Skeletal muscle cell (primary cell): ENCODE data around the gene KLK11.
"Not testable (repeated sequence)": the region's sequence is repeated elsewhere in the genome, so short reads cannot be mapped to it uniquely, and the experiment has no call there.

ENCODE experiments used
- DNase-seq: peaks from one replicate; pipeline ENCODE4 v3.0.0-alpha.2; 2010; ENCODE audit warnings: low read depth
- H3K4me3 ChIP-seq: 2 replicates; pipeline ENCODE4 v1.5.1; 2011; ENCODE audit warnings: low read depth, mild to moderate bottlenecking, control low read depth, low read length, moderate library complexity

KLK11 gene

GRCh38 chr19:51010066-51010795 is 16.2 kb downstream of the KLK11 start:
- no peak for DNase-seq
- H3K4me3 ChIP-seq = no peak overlapping the region

- DNase-seq = no peak
- no peak overlapping the region for H3K4me3 ChIP-seq
Measured at GRCh38 chr19:51009061-51009891, 17.1 kb downstream of the KLK11 start.

DNA sequence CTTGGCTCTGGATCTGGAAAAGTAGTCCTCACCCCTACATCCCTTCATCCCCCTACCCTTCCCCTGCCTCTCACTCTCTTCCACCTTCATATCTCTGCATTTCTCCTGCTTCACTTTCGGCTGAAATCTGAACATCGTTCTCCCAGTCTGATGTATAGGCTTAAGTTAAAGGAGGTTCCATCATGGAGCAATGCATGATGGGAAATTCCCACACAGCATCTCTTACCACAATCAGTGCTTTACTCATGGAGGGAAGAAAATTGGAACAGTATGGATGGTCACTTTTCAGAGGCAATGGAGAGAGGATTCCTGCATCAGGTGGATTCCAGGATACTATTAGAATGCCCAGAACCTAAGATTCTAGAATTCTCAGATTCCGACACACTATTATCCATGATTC is 18.9 kb downstream of the KLK11 start:
- no peak overlapping the region for H3K4me3 ChIP-seq
- no peak for DNase-seq

DNA sequence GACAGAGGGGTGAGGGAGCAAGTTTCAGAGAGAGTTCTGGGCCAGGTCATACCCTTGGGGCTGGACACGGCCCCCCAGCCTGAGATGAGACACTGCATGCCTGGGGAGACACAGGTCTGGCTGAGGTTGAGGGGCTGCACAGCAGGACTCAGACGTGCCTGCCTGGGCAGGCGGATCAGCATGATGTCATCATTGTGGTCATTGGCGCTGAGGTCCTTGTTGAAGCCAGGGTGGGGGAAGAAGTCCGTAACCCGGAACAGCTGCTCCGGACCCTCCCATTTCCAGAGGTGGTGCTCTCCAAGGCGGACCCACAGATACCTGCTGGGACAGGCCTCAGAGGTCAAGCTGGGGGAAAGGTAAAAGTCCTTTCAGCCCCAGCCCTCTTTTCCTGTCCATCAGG is 20.0 kb downstream of the KLK11 start:
- no peak overlapping the region for H3K4me3 ChIP-seq

GRCh38 chr19:51005248-51005647 is 21.2 kb downstream of the KLK11 start:
- no peak overlapping the region for H3K4me3 ChIP-seq
- no peak for DNase-seq

More for the DNA sequence above, 20.0 kb downstream of the KLK11 start:
- DNase-seq = no peak

GRCh38 chr19:51003316-51003715 is 23.1 kb downstream of the KLK11 start:
- no peak overlapping the region for H3K4me3 ChIP-seq
- no peak for DNase-seq

DNA sequence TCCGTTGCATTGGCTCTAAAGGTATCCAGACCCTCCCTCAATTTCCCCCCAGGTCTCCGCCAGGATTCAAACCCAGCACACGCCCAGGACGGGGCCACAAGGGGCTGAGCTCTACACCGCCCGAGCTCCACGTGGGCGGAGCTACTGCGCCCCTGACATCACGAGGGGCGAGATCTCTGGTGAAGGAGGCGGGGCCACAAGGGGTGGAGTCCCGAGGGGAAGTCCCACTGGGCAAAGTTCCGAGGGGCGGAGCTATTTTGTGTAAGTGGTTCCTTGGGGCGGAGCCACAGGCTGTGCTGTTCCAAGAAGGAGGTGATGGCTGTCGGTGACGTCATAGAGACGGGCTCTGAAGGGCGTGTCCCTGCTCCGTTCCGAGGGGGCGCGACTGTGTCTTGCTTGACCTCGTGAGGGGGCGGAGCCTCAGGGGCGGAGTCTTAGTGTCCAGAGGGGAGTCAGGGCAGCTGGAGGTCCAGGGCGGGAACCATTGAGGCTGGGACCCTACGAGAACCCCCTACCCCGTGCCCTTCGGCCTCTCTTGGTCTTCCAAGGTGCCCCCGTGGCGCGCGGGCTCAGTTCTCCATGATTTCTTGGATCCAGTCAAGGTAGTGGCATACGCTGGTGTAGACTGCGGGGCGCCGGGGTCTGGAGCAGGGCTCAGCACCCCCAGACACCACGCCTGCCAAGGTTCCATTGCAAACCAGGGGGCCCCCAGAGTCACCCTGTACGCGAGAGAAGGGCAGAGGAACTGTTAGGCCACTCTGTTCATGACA is 23.7 kb downstream of the KLK11 start:
- no peak for DNase-seq
- H3K4me3 ChIP-seq = no peak overlapping the region

DNA sequence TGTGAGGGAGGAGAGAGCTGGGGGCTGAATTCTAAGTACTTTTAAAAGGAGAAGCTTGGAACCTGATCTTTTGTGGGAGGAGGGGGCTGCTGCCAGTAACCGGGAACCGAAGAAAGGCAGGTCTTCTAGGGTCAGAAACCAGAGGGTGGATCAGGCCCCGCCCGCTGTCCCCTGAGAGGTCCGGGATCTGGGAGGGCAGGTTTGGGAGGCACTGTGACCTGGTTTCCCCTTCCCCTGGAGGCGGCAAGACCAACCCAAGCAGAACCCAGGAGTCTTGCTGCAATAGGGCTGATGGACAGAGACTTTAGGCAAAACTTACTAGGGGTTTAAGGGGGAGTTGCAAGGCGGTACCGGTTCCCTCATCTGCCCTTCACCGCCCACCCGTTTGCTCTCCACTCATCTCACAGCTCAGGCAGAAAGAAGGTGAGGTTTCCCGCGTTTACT is 24.3 kb downstream of the KLK11 start:
- no peak overlapping the region for H3K4me3 ChIP-seq
- DNase-seq = no peak

DNA sequence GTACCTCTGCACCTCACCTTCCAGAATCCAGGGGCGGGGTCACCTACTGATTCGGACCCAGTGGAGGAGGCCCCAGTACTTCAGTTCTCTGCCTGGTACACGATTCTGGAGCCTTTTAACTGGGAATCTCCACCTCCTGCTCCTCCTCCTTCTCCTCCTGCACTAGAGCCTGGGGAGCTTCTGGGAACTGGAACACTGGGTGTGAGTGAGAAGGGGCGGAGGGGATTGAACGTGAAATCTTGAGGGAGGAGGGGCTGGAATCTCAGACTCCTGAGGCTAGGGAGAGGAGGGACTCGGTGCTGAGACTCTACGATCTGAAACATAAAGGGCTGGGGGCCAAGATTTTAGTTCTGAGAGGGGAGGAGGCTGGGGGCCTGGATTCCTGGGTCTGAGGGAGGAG is 24.9 kb downstream of the KLK11 start, which contains the start of gene KLK8:
KLK8 (minus strand) TSS at position 90 of the 400 bp plus-strand sequence. CDS start 437 bp downstream, outside the sequence.
- DNase-seq = no peak
- H3K4me3 ChIP-seq = no peak within 1 kb of the TSS

DNA sequence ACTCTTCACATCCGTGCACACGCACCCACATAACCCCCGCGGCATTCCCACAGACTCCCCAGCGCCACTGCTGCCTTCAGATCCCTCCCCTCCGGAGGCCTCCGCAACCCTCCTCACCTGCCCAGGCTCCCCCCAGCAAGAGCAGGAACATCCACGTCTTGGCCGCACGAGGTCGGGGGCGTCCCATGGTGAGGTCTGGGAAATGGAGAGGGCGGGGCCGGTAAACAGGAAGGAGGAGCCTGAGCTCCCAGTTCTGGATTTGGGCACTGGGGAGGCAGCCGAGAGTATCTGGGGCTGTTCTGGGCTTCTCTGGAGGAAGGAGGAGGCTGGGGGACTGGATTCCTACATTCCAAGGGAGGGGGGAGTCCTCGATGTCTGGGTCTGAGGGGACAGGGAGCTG is 25.4 kb downstream of the KLK11 start:
- no peak overlapping the region for H3K4me3 ChIP-seq
- DNase-seq = no peak

DNA sequence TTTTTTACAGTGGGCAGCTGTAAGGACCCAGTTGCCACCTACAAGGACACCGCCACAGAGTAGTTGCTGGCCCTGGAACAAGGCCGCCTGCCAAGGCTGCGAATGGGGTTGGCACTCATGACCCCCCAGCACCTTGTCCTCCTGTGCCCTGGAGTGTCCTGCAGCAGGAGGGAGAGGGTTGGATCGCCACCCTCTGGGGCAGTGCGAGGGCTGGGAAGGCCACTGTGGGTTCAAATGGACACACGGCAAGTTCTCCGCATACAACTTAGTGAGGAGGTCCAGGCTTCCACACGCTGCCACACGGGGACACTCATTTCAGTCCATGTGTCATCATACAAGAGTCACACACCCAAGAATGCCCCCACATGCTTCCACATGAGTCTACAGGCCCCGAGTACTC is 26.0 kb downstream of the KLK11 start:
- no peak overlapping the region for H3K4me3 ChIP-seq
- DNase-seq = no peak

DNA sequence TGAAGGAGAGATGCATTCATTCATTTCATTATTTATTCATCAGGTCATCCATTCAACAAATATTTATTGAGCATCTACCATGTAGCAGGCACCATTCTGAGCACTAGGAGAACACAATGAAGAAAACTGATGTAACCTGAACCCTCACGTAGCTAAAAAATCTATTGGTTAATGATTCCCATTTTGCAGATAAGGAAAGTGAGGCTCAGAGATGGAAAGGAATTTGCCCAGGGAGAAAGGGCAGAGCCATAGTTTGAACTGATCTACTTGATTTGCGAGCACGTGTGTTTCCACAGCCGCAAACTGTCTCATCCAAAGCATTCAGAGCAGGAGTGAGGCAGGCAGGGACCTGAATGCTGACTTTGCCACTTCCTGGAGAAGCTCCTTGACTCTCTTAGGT is 27.7 kb downstream of the KLK11 start:
- DNase-seq = no peak
- no peak overlapping the region for H3K4me3 ChIP-seq

DNA sequence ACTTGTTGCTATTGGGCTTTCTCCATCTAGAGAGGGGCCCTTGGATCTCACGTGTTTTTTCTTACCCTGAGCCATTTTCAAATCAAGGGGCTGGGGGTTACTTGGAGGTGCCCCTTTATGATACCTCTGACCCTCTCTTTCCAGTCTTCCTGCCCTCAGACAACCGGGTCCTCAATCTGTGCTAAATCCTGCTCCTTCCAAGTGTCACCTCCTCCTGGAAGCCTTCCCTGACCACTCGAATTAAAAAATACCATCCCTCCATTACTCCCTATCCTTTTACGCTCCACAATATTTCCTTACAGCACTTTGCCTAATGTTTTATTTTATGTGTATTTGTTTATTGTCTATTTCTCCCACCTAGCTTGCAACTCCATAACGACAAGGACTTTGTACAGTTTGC is 28.4 kb downstream of the KLK11 start:
- H3K4me3 ChIP-seq = no peak overlapping the region
- no peak for DNase-seq

DNA sequence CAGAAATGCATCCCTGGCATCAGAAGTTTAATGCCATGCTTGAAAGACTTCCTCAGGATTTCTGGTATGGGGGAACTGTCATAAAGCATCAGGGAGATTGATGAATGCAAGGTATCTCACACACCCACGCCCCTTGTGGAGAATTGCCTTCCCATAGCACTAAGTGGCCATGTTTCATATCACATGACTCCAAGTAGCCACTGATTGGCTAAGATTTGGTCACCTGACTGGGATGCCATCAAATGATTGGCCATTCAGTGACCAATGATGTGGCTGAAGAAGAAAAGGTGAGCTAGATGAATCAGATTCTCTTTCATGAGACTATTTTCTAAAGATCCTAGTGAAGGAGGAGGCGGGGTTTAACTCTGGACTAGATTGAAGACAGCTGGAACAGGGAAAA is 32.3 kb downstream of the KLK11 start:
- no peak for DNase-seq
- no peak overlapping the region for H3K4me3 ChIP-seq

GRCh38 chr19:50992666-50993035 is 33.8 kb downstream of the KLK11 start:
- no peak for DNase-seq
- H3K4me3 ChIP-seq = no peak overlapping the region

GRCh38 chr19:50984416-50984815 is 42.0 kb downstream of the KLK11 start:
- not testable (repeated sequence) for H3K4me3 ChIP-seq, DNase-seq

- no peak within 1 kb of the TSS for H3K4me3 ChIP-seq
- DNase-seq = no peak
Measured at GRCh38 chr19:50983625-50984292, 42.7 kb downstream of the KLK11 start, which contains the start of gene KLK7. KLK7 (minus strand) TSS chr19:50983917; CDS start chr19:50982399, 1,518 bp downstream.

GRCh38 chr19:50982186-50982585 is 44.2 kb downstream of the KLK11 start:
- no peak for DNase-seq

DNA sequence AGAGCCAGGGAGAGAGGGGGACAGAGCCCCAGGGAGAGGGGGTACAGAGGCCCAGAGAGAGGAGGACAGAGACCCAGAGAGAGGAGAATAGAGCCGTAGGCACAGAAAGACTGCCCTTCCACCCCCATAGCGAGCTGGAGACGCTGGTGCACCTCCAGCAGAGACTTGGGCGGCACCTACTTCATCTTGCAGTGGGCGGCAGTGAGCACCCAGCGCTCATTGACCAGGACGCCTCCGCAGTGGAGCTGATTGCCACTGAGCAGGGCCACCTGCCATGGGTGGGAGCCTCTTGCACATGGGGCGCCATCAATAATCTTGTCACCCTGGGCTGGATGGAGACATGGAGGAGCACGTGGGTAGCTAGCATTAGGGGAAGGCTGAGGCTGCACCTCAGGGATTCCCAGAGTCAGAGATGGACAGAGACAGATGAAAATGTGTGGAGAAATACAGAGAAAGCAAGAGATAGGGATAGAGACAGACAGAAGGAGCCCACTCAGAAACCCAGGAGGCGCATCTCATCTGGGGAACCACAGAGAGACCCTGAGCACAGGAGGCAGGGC is 44.7 kb downstream of the KLK11 start:
- DNase-seq = no peak
- no peak overlapping the region for H3K4me3 ChIP-seq

More at GRCh38 chr19:50982186-50982585, 44.2 kb downstream of the KLK11 start:
- no peak overlapping the region for H3K4me3 ChIP-seq
